Posterior cingulate gyrus (tissue), 11 donors: ENCODE results near the gene USP7.
"Not testable (repeated sequence)": the region's sequence is repeated elsewhere in the genome, so short reads cannot be mapped to it uniquely, and the experiment has no call there.

Source experiments
- DNase-seq, 10 donors: peaks; one replicate each; pipeline versions ENCODE4 v3.0.0 to v3.0.0-alpha.2; 2020 to 2021; ENCODE audit warnings: mixed read lengths in 3 of 10
- intact Hi-C: fragments of 100-400 bp; cut with DNase I; formaldehyde crosslinking; loops from one replicate; pipeline ENCODE4 v1.15.1; 2023

USP7 gene

DNA sequence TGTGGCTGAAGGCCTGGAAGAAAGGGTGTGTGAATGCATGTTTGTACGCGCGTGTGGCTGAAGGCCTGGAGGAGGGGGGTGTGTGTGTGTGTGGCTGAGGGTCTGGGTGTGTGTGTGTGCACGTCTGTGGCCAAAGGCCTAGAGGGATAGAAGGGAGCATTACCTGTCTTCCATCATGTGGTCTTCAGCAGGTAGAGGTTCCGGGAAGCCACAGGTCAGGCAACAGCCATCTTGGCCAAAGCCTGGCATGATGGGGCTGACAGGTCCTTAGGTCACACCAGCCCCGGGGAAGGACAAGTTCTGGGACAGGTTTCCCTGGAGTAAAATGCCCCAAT lies 76.3 kb downstream of the USP7 start:
- peak in 3 of 10 donors; percentile 7 to 55 (median 50) for DNase-seq
- intact Hi-C loops, result no loop called here

GRCh38 chr16:8886593-8887430 lies 76.9 kb downstream of the USP7 start:
- DNase-seq, result peak in 2 of 10 donors; percentile 5 to 62
- intact Hi-C loops, result no loop called here

GRCh38 chr16:8885674-8886592 lies 77.8 kb downstream of the USP7 start:
- peak in 3 of 10 donors; percentile 25 to 85 (median 82) for DNase-seq
- intact Hi-C loops, result no loop called here

GRCh38 chr16:8882725-8883377 lies 80.9 kb downstream of the USP7 start:
- DNase-seq, result peak in 4 of 10 donors; percentile 16 to 69 (median 40)
- intact Hi-C loops, result loop anchor here (5.0 kb wide), 1 partner anchor 86 kb away; the partner anchor contains the start of genes PMM2 and TMEM186

GRCh38 chr16:8882041-8882617 lies 81.6 kb downstream of the USP7 start, which contains the start of gene LITAFD:
Gene LITAFD, plus strand, starts transcription at chr16:8882351. Its CDS starts 2,005 bp downstream, at chr16:8884356.
- intact Hi-C loops, result loop anchor here (5.0 kb wide), 1 partner anchor 85 kb away; the partner anchor contains the start of genes PMM2 and TMEM186
- peak in 4 of 10 donors; percentile 6 to 51 (median 34) for DNase-seq

DNA sequence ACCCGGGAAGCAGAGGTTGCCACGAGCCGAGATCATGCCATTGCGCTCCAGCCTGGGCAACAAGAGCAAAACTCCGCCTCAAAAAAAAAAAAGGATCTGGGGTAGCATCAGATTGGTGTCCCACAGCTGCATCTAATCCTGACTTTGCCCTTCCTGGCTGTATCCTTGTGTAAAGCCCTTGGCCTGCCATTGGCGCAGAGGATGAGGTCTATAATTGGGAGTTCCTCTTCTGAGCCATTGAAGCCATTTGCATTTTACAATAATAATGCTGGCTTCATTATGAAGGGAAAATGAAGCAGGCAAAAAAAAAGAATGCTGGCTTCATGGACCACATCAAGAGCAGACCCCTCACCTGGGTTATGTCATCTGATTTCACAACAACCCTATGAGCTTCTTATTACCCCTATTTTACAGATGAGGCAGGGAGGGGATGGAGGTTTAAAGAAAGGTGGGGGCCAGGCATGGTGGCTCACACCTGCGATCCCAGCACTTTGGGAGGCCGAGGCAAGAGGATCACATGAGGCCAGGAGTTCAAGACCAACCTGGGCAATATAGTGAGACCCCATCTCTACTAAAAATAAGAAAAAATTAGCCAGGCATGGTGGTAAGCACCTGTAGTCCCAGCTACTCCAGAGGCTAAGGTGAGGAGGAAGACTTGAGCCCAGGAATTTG lies 82.7 kb downstream of the USP7 start:
- peak in 3 of 10 donors; percentile 4 to 25 (median 24) for DNase-seq

GRCh38 chr16:8878523-8878911 lies 85.2 kb downstream of the USP7 start:
- intact Hi-C loops, result no loop called here
- peak in 4 of 10 donors; percentile 7 to 44 (median 30) for DNase-seq

More for the DNA sequence above, 82.7 kb downstream of the USP7 start:
- intact Hi-C loops, result loop anchor here (1.0 to 5.0 kb wide), 3 partner anchors 84 to 314 kb away; partner anchors contain the start of genes PMM2 and TMEM186

DNA sequence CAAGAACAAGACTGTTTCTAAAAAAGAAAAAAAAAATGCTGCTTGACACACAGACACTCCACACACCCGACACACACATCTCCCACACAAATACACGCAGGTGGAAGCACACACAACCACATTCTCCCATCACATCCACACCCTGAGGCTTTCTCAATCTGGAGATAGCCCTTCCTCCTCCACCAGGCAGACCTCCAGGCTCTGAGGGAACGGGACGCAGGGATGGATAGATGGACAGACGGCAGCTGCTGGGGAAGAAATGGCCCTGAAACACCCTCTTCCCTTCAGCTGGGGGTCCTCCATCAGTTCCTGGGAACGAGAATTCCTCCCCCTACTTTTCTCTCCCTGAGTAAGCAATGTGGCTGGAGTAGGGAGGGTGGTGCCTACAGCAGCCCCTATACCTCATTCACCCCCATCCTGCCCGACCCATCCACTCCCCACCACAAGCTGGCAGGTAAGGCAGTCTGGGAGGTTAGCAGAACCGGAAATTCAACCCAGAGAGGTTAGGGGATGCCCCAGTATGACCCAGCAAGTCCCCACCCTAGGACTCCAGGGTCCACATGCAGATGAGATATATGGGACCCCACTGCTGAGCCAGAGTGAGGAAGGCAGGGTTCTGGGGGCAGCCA lies 85.7 kb downstream of the USP7 start:
- intact Hi-C loops, result no loop called here
- DNase-seq, result peak in 4 of 10 donors; percentile 8 to 61 (median 38)

- intact Hi-C loops, DNase-seq: not testable (repeated sequence)
Measured at GRCh38 chr16:8875317-8875716, 88.4 kb downstream of the USP7 start.

- no peak for DNase-seq
- intact Hi-C loops, result no loop called here
Measured at GRCh38 chr16:8874388-8874787, 89.3 kb downstream of the USP7 start.

GRCh38 chr16:8873866-8874195 lies 89.9 kb downstream of the USP7 start:
- DNase-seq, intact Hi-C loops: not testable (repeated sequence)

DNA sequence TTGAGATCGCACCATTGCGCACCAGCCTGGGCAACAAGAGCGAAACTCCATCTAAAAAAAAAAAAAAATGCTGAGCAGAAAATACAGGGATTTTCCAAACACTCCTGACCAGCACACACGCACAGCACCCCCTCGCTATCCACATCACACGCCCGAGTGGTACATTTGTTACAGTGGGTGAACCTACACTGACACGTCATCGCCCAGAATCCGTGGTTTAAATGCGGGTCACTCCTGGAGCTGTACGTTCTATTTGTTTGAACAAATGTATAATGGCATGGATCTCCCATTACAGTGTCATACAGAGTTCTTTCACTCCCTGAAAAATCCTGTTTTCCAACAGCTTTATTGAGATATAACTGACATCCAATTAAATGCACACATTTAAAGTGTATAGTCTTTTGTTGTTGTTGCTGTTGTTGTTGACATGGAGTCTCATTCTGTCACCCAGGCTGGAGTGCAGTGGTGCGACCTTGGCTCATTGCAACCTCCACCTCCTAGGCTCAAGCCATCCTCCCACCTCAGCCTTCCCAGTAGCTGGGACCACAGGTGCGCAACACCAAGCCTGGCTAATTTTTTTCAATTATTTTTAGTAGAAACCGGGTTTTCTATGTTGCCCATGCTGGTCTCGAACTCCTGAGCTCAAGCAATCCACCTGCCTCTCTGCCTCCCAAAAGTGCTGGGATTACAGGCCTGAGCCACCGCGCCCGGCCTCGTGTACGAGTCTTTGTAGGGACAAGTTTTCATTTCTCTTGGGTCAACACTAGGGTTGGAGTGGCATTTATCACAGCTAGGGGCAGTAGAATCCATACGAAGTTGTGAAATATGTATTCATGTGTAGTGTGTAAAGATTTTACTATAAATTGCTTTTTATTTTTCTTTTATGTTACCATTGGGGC lies 90.5 kb downstream of the USP7 start:
- intact Hi-C loops, result no loop called here
- DNase-seq, result no peak

DNA sequence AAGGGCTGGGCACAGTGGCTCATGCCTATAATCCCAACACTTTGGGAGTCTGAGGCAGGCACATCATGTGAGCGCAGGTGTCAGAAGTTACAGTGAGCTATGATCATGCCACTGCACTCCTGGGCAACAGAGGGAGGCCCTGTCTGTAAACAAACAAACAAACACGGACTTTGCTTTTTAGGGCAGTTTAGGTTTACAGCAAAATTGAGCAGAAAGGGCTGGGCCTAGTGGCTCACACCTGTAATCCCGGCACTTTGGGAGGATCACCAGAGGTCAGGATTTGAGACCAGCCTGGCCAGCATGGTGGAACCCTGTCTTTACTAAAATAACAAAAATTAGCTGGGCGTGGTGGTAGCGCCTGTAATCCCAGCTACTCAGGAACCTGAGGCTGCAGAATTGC lies 91.6 kb downstream of the USP7 start:
- intact Hi-C loops, result no loop called here
- no peak for DNase-seq

- intact Hi-C loops, DNase-seq: not testable (repeated sequence)
Measured at GRCh38 chr16:8869988-8870241, 93.8 kb downstream of the USP7 start.

GRCh38 chr16:8869212-8869987 lies 94.3 kb downstream of the USP7 start:
- DNase-seq, result no peak
- intact Hi-C loops, result no loop called here

DNA sequence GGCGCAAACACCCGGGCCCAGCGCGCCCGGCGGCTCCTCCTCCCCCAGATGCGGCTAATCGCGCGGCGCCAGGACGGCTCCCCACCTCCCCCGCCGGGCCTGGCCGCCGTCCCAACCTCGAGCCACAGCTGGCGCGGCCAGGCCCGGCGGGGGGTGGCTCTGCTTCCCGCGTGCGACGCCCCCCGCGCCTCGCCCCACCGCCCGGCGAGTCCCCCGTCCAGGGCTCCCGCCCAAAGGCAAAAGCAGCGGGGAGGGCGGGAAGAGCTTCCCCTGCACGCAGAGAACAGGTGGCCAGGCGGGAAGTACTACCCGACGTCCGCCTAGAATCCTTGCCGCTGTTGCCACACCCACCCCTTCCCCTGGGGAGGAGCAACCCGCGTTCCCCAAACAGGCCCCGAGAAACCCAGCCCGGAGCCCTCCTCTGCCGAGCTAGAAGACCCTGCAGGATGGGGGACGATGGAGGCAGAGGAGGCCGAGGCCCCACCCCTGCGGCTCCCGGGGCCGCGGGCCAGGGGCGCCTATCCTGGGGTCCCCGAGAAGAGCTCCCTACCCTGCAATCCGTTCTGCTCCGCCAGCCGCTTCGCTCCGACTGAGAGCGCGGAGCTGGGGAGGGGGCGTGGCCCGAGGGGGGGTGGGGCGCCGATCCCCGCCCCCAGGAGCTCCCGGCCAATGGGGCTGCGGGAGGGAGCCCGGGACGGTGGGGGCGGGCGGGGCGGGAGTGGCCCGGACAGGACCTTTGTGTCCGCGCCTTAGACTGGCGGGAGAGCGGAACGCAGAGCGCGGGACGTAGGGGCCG lies 95.1 kb downstream of the USP7 start, which contains the start of gene CARHSP1:
TSS of gene CARHSP1 (minus strand) at position 591 of the 796 bp plus-strand sequence. CDS start 9,678 bp downstream, outside the sequence.
- intact Hi-C loops, result loop anchor here (1.0 kb wide), 1 partner anchor 223 kb away; the partner anchor contains the start of gene HAPSTR1
- DNase-seq, result peak; percentile 62 to 97 (median 72)
